K562 (cell line): ENCODE data around the gene ZC3H15. TPM values are rescaled to one million over a fixed set of nuclear protein-coding genes. Genes with fewer than 3 reads are reported as not detected.
A peak's percentile ranks its signal among the peaks of the same experiment; 100 is the strongest.

Experiments
- ATAC-seq: fragments of 200-7000 bp; cut with Tn5 transposase; 3 replicates; pipeline ENCODE4 v1.9.1; 2020; ENCODE audit warnings: moderate library complexity
- BruUV-seq: library from RNA; stranded (reverse); fragments of 400-500 nt; replicated peaks from 2 replicates; lab custom pipeline; 2021; lab: Mats Ljungman, UMichigan
- CTCF ChIA-PET: fragments of 300-600 bp; formaldehyde crosslinking; extraction: SDS; loops from one replicate; lab custom pipeline; 2021; ENCODE audit warnings: low intra/inter-chr PET ratio; lab: Yijun Ruan, JAX
- POLR2A ChIA-PET: fragments of 300-600, 350-650 bp; sonication (Branson Sonifier 250); formaldehyde crosslinking; extraction: SDS; loops from one replicate; lab custom pipeline; 2021; ENCODE audit warnings: antibody characterized with exemption, inconsistent platforms; lab: Yijun Ruan, JAX
- DNase-seq, 4 experiments: peaks; one replicate each; pipeline versions ENCODE4 v3.0.0 to v3.0.0-alpha.2; 2011 to 2018; ENCODE audit warnings: low spot score in 3 of 4, mixed read lengths in 3 of 4; ENCODE audit errors: extremely low read depth in 1 of 4
- FAIRE-seq: peaks from 2 replicates; lab custom pipeline; 2011; peaks lifted over from hg19 to GRCh38; lab: Jason Lieb, UNC
- H2AFZ ChIP-seq: 2 replicates; pipeline ENCODE4 v1.6.0; 2011; ENCODE audit warnings: low read depth, low read length, control low read depth, inconsistent platforms
- H3K27ac ChIP-seq: fragments of 200-600 bp; 3 replicates; pipeline ENCODE4 v1.8.0; 2011; ENCODE audit warnings: low read depth, mild to moderate bottlenecking, control low read depth, inconsistent platforms, low read length, moderate library complexity, mixed read lengths; ENCODE audit errors: extremely low read depth
- H3K27me3 ChIP-seq, 2 experiments: fragments of 300-600 bp in 1 of 2; 2 replicates in 1 of 2; 3 replicates in 1 of 2; pipeline versions ENCODE4 v1.6.0 to v1.8.0; 2011; ENCODE audit warnings: inconsistent platforms in 2 of 2, low read length in 2 of 2, mild to moderate bottlenecking in 1 of 2, mixed read lengths in 1 of 2, moderate library complexity in 1 of 2; ENCODE audit not compliant: control insufficient read depth in 2 of 2, insufficient read depth in 2 of 2
- H3K36me3 ChIP-seq: fragments of 300-600 bp; 3 replicates; pipeline ENCODE4 v1.8.0; 2011; ENCODE audit warnings: mild to moderate bottlenecking, low read length, inconsistent platforms; ENCODE audit not compliant: control insufficient read depth, insufficient read depth
- H3K4me1 ChIP-seq, 2 experiments: fragments of 200-600 bp in 1 of 2; replicated peaks in 1 of 2; 2 replicates in 1 of 2; 3 replicates in 1 of 2; pipeline versions ENCODE4 v1.5.1 to v1.8.0; 2011; ENCODE audit warnings: inconsistent platforms in 2 of 2, low read length in 2 of 2, mild to moderate bottlenecking in 1 of 2, mixed read lengths in 1 of 2, moderate library complexity in 1 of 2; ENCODE audit not compliant: control insufficient read depth in 2 of 2, insufficient read depth in 2 of 2
- H3K4me2 ChIP-seq: 2 replicates; pipeline ENCODE4 v1.6.1; 2011; ENCODE audit warnings: low read length, control low read depth, inconsistent platforms, mixed read lengths; ENCODE audit not compliant: insufficient read depth
- H3K4me3 ChIP-seq: fragments of 200-600 bp; sonication (generic), shearing (Covaris generic); 2 replicates; pipeline ENCODE4 v1.5.1; 2016; ENCODE audit warnings: control low read depth, inconsistent platforms
- H3K79me2 ChIP-seq: fragments of 200-600 bp; 3 replicates; pipeline ENCODE4 v1.8.0; 2011; ENCODE audit warnings: low read length, inconsistent platforms; ENCODE audit not compliant: control insufficient read depth, insufficient read depth
- H3K9ac ChIP-seq, 2 experiments: 2 replicates each; pipeline versions ENCODE4 v1.6.0 to v1.6.1; 2011; ENCODE audit warnings: low read depth in 2 of 2, low read length in 2 of 2, control low read depth in 1 of 2, inconsistent platforms in 1 of 2, mild to moderate bottlenecking in 1 of 2, mixed read lengths in 1 of 2; ENCODE audit not compliant: insufficient read depth in 1 of 2
- H3K9me1 ChIP-seq: one replicate; pipeline ENCODE4 v1.6.0; 2011; ENCODE audit warnings: inconsistent platforms, mild to moderate bottlenecking, low read length, moderate library complexity; ENCODE audit not compliant: control insufficient read depth, insufficient read depth
- H3K9me3 ChIP-seq: replicated peaks from 2 replicates; pipeline ENCODE4 v1.5.1; 2011; ENCODE audit warnings: low read depth, low read length, inconsistent platforms; ENCODE audit not compliant: control insufficient read depth, insufficient read depth
- H4K20me1 ChIP-seq: replicated peaks from 2 replicates; pipeline ENCODE4 v1.6.1; 2011; ENCODE audit warnings: low read length, inconsistent platforms, mixed read lengths; ENCODE audit not compliant: control insufficient read depth, insufficient read depth
- ARID2 ChIP-seq: fragments of 450-650 bp; IDR thresholded peaks from 2 replicates; pipeline ENCODE4 v1.6.1; 2017; ENCODE audit warnings: antibody characterized with exemption, mild to moderate bottlenecking
- ATF7 ChIP-seq: fragments of 450-650 bp; IDR thresholded peaks from 2 replicates; pipeline ENCODE4 v1.7.1; 2014; ENCODE audit warnings: mild to moderate bottlenecking, moderate library complexity
- FOXJ2 ChIP-seq: fragments of 200-800 bp; sonication (Bioruptor generic); IDR thresholded peaks from 2 replicates; pipeline ENCODE4 v1.6.1; 2016; ENCODE audit warnings: missing genetic modification characterization, missing compliant biosample characterization
- HEY1 ChIP-seq: fragments of 250-450 bp; sonication (Bioruptor Pico); IDR thresholded peaks from 2 replicates; pipeline ENCODE4 v1.5.0; 2020; ENCODE audit warnings: mild to moderate bottlenecking, moderate library complexity, borderline replicate concordance
- MCM5 ChIP-seq: fragments of 450-650 bp; IDR thresholded peaks from 2 replicates; pipeline ENCODE4 v1.6.1; 2016; ENCODE audit warnings: low read depth
- NCOA4 ChIP-seq: fragments of 450-650 bp; IDR thresholded peaks from 2 replicates; pipeline ENCODE4 v1.6.1; 2018; ENCODE audit warnings: mild to moderate bottlenecking; ENCODE audit not compliant: partially characterized antibody
- PPARD ChIP-seq: fragments of 250-450 bp; sonication (Bioruptor Pico); IDR thresholded peaks from 2 replicates; pipeline ENCODE4 v1.8.0; 2022; ENCODE audit warnings: inconsistent platforms, mild to moderate bottlenecking, moderate library complexity
- ZFP1 ChIP-seq: fragments of 450-650 bp; formaldehyde crosslinking; IDR thresholded peaks from 2 replicates; pipeline ENCODE4 v1.4.0; 2020; ENCODE audit warnings: mild to moderate bottlenecking, mixed read lengths
- ZNF76 ChIP-seq: fragments of 250-450 bp; sonication (Bioruptor Pico); IDR thresholded peaks from 2 replicates; pipeline ENCODE4 v1.4.0; 2020; ENCODE audit warnings: mild to moderate bottlenecking, moderate library complexity, borderline replicate concordance
- ZNF766 ChIP-seq: fragments of 200-800 bp; sonication (Bioruptor generic); conservative IDR thresholded peaks from 2 replicates; pipeline ENCODE4 v1.6.1; 2016; ENCODE audit warnings: missing genetic modification characterization, missing compliant biosample characterization
- WGBS: fragments of 100-300 bp; shearing (Covaris generic); methylation state at CpG from one replicate; pipeline ENCODE4 v1.1.6; 2016; ENCODE audit warnings: low coverage, mixed read lengths; ENCODE audit not compliant: insufficient coverage; ENCODE audit errors: missing lambda C conversion rate; 5-methylcytosine and 5-hydroxymethylcytosine counted together
- in situ Hi-C: fragments of 300-500 bp; cut with MboI; formaldehyde crosslinking; loops from 4 replicates; pipeline ENCODE4 v1.15.0; 2018; ENCODE audit warnings: inconsistent platforms, mixed read lengths
- intact Hi-C: fragments of 100-400 bp; cut with micrococcal nuclease; formaldehyde crosslinking; loops from 2 replicates; pipeline ENCODE4 v1.14.2; 2022
- polyA plus RNA-seq, 8 experiments: library from polyadenylated mRNA; depleted of rRNA in 4 of 8; stranded (reverse) in 5 of 8; unstranded in 3 of 8; fragments of >200 nt; fragmentation: Nextera tagmentation in 2 of 8; fragmentation: Illumina TruSeq in 1 of 8; extraction: Ambion mirVana in 2 of 8; extraction: Trizol in 1 of 8; gene quantifications; 2 replicates each; pipeline versions ENCODE4 v1.2.1 to v1.2.3, GENCODE V29; 2011 to 2014; ENCODE audit warnings: inconsistent platforms in 1 of 8, missing spikeins in 1 of 8
- total RNA-seq, 7 experiments: library from RNA; depleted of rRNA in 6 of 7; stranded (reverse); fragments of >200 nt in 6 of 7; fragmentation: Illumina TruSeq in 2 of 7; extraction: Trizol in 2 of 7; gene quantifications; 2 replicates each; pipeline versions ENCODE4 v1.2.1 to v1.2.3, GENCODE V29; 2011 to 2021; ENCODE audit warnings: low replicate concordance in 1 of 7
- TF ChIP-seq, protein P1 (sequence below): conservative IDR thresholded peaks from 2 replicates; pipeline ENCODE4 v1.6.1; 2011; ENCODE audit warnings: low read depth, mild to moderate bottlenecking, low read length; ENCODE audit not compliant: control insufficient read depth
- TF ChIP-seq, protein P2 (sequence below), 2 experiments: fragments of 450-650 bp in 1 of 2; sonication (generic) in 1 of 2; formaldehyde crosslinking in 1 of 2; IDR thresholded peaks in 1 of 2; conservative IDR thresholded peaks in 1 of 2; 2 replicates each; pipeline versions ENCODE4 v1.6.1 to v1.8.1; 2016 to 2023; ENCODE audit warnings: mild to moderate bottlenecking in 2 of 2, moderate library complexity in 2 of 2, inconsistent platforms in 1 of 2, missing genetic modification reagents in 1 of 2

Gene ZC3H15
- total and polyA plus RNA-seq, 9 of the 15 experiments (the other 6 are each of a cell fraction or from before 2014, with no cell fraction given) = 132 to 286 (median 189) TPM

DNA sequence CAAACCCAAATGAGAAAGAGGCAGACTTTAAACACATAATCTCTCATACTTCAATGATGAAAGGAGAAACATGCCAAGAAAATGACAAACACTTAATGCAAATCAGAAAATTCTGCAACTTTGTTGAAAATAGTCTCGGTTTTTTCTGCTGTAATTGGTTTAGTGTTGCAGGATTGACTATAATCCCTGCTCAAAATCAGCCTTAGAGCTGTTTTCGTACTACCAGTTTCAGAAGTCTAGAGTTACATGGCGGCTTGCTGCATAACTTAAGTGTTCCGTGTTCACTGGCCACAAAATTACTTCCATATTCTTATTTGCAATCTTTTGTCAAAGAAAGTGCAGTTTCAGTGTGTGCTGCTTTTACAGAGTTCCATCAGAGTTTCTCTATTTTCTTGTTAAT, 54.9 kb downstream of the ZC3H15 start (continued):
- TF ChIP-seq ZNF766 (CRISPR knock-in tag) (no peak), ZFP1 (CRISPR knock-in tag) (no peak), MCM5 (no peak), PPARD (CRISPR knock-in tag) (no peak), NCOA4 (no peak), HEY1 (CRISPR knock-in tag) (no peak)
- TF ChIP-seq, protein P1, sequence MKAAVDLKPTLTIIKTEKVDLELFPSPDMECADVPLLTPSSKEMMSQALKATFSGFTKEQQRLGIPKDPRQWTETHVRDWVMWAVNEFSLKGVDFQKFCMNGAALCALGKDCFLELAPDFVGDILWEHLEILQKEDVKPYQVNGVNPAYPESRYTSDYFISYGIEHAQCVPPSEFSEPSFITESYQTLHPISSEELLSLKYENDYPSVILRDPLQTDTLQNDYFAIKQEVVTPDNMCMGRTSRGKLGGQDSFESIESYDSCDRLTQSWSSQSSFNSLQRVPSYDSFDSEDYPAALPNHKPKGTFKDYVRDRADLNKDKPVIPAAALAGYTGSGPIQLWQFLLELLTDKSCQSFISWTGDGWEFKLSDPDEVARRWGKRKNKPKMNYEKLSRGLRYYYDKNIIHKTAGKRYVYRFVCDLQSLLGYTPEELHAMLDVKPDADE = no peak

DNA sequence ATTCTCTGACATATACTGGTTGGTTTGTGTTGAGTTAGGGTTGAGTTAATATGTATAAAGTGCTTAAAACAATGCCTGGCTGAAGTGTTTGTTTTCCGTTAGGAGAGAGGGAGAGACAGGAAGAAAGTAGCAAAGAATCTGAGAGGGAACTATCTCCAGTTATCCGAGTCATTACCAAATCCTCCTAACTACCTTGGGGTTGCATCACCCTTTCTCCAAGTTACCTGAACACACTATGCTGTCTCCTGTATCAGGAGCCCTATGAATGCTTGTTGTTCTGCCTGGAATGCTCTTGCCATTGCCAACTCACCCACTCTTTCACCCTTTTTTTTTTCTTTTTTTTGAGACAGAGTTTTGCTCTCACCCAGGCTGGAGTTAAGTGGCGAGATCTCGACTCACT, 55.9 kb downstream of the ZC3H15 start:
- FAIRE-seq = no peak
- in situ Hi-C loops = no loop called here
- WGBS = 45% methylated on average over 4 of the region's 4 CpGs

More for the DNA sequence above, 55.9 kb downstream of the ZC3H15 start:
- Histone ChIP-seq H3K4me2 (no peak overlapping the region), H3K9me1 (no peaks in the 10 kb centered on the region), H3K27me3 (no peaks in the 10 kb centered on the region; a peak in 1 of 5 replicates), H3K9ac (no peak overlapping the region), H3K4me1 (no peaks in the 10 kb centered on the region), H2AFZ (no peak overlapping the region), H3K27ac (no peak overlapping the region), H3K4me3 (no peak overlapping the region), H4K20me1 (no peaks in the 10 kb centered on the region), H3K9me3 (no peaks in the 10 kb centered on the region), H3K36me3 (no peaks in the 10 kb centered on the region), H3K79me2 (no peaks in the 10 kb centered on the region)
- intact Hi-C loops = no loop called here
- POLR2A ChIA-PET = no interaction called here
- peak; percentile 20; the same call in 2 of the 3 replicates for ATAC-seq
- CTCF ChIA-PET = no interaction called here
- TF ChIP-seq ARID2 (no peak), ZNF76 (CRISPR knock-in tag) (no peak), FOXJ2 (tag) (no peak), ATF7 (no peak)
- TF ChIP-seq, protein P2, sequence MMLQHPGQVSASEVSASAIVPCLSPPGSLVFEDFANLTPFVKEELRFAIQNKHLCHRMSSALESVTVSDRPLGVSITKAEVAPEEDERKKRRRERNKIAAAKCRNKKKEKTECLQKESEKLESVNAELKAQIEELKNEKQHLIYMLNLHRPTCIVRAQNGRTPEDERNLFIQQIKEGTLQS (IDR thresholded peaks at IDR 0.05) = peak; percentile 39
- TF ChIP-seq, protein P2 (CRISPR knock-in tag; conservative IDR thresholded peaks at IDR 0.05) = no peak
- no TSS peak for BruUV-seq
- DNase-seq = no peak
